ENCODE data around the gene RYR2.

GRCh38 chr1:237211031-237211430 lies 169.0 kb downstream of the RYR2 start:
- TF ChIP-seq CTCF (IDR thresholded peaks at IDR 0.05; ENCODE audit: low read depth, low read length) (no peak), EZH2phosphoT487 (IDR thresholded peaks at IDR 0.05; ENCODE audit: low read depth) (no peak)

Measured in OCI-LY3 (cell line).